Measurements from ENCODE around the gene CHRNA9.

Gene CHRNA9

GRCh38 chr4:40309250-40309774 lies 25.8 kb upstream of the CHRNA9 start:
- DNase-seq (ENCODE audit: low spot score): peak; percentile 78

DNA sequence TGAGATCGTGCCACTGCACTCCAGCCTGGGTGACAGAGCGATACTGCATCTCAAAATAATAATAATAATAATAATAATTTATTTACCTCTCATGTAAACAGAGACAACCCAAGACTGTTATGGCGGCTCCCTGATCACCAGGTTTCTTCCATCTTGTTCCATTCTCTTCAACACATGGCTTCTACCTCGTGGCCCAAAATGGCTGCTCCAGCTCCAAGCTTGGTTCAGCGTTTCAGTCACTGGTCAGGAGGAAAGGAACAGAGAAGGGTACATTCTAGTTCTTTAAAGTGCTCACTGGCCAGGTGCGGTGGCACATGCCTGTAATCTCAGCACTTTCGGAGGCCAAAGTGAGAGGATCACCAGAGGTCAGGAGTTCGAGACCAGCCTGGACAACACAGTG lies 24.9 kb upstream of the CHRNA9 start:
- no peak for DNase-seq (ENCODE audit: low spot score)

- DNase-seq (ENCODE audit: low spot score): no peak
Observed at GRCh38 chr4:40311811-40312346, 23.3 kb upstream of the CHRNA9 start.

DNA sequence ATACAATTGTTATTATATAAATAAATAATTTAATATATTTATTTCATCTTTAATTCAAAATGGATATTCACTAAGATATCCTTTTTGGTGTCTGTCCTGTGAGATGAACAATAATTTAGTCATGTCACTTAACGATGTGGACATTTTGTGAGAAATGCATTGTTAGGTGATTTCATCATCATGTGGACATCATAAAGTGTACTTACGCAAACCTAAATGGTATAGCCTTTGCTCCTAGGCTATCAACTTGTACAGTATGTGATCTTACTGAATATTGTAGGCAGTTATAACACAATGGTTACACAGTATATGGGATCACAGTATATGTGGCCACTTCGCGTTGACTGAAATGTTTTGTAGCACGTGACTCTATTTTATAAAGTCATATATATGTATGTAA lies 20.2 kb upstream of the CHRNA9 start:
- no peak for DNase-seq (ENCODE audit: low spot score)

GRCh38 chr4:40316333-40316781 lies 18.8 kb upstream of the CHRNA9 start:
- peak; percentile 78 for DNase-seq (ENCODE audit: low spot score)

DNA sequence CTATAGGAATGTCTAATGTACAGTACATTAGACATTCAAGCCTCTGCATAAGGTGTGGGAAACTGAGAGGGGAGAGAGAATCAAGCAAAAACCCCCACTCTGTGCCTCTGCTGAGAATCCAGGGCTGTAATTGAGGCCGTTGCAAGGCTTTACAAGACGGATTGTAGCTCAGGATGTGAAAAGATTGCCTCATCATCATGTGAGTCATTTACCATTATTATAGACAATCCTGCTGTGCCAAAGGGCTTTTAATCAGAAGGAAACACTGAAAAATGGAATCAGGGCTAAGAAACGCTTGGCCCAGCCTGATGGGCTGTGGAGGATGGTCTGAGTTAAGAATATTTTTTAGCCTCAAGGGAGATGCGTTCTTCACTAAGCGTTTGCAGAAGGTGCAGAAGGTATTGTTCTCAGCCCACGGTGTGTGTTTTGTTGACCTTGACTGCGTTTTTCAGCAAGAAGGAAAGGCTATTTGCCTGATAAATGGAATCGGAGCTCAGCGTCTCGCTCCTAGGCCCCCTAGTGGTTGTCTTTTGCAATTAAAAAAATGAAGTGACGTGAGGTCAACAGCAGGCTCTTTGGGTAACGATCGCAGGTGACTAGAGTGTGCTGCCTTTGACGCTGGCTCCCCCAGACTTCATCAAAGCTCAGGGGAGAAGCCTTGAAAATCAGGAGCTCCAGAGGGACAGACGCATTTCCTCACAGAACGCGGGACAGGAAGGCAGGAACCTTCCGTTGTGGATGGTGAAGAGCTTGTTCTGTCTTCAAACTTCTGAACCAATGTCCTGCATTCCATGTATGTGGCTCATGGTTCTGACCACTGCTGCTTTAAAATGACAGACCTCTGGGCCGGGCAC lies 18.1 kb upstream of the CHRNA9 start:
- peak; percentile 93 for DNase-seq (ENCODE audit: low spot score)

GRCh38 chr4:40317916-40318658 lies 17.0 kb upstream of the CHRNA9 start:
- DNase-seq (ENCODE audit: low spot score): no peak

DNA sequence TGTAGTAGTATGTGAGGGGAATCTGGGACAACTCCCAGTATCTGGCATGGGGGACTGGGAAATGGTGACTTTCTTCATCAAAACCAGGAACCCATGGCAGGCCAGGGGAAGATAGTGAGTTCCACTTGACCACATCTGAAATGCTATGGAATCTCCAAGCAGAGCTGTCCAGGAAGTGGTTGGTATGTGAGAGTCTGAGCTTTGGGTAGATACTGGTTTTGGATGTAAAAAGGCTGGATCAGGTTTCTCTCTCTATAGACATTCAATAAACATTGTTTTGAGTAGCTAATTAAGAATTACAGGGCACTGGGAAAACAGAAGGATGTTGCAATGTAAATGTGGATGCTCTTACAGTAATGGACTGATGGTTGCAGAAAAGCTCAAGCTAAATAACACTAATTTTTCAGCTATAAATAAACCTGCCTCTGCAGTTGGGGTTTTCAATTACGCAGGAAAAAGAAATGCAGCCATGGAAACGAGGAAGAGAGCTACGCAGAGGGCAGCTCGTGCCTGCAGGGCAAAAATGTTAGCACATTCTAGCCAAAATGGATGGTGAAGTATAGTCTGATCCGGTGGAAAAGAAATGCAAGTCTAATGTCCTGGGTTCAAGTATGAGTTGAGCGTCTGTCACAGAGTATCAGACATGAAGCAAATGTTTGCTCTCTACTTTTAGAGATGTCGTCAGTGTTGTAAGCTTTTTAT lies 13.4 kb upstream of the CHRNA9 start:
- no peak for DNase-seq (ENCODE audit: low spot score)

DNA sequence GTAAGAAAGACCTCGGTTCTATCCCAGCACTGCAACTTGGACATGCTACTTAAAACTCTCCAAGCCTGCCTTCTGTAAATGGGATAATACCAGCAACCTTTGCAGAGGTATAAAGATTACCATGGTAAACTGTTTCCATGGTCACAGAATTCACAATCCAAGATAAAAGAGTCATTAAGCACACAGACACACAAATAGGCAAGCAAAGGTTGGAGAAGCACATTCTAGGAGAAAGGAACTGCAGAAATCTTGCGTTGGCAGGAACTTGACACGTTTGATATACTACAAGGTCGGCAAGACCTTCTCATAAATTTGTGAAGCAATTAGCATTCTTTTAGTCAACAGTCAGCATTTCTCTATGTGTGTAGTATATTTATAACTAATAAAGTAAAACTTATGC lies 12.3 kb upstream of the CHRNA9 start:
- DNase-seq (ENCODE audit: low spot score): no peak

- no peak for DNase-seq (ENCODE audit: low spot score)
Observed at GRCh38 chr4:40323866-40324265, 11.3 kb upstream of the CHRNA9 start.

DNA sequence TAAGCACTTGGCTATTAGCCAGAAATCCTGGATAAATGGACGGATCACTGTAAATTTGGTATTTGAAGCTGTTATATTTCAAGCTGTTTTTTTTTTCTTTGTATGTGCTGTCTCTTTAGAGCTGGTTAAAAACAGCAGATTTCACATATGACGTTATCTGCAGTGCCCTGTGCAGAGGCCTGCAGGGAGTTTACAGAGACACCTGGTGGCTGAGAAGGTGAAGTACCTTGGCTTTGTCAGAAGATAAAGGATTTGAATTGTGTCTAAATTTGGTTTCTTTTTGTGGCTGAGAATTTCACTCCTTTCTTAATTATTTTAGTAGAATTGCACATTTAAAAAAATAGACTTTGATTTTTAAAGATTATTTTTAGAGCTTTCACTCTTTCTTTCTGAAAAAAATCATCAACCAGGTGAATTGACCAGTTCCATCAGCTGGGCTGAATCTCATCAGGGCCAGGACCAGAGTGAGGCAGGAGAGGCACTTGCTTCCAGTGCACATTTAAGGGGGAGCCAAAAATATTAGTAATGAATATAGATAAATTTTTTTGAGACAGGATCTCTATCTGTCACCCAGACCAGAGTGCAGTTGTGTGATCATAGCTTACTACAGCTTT lies 9.6 kb upstream of the CHRNA9 start:
- DNase-seq (ENCODE audit: low spot score): peak; percentile 70

- no peak for DNase-seq (ENCODE audit: low spot score)
Observed at GRCh38 chr4:40327340-40327739, 7.8 kb upstream of the CHRNA9 start.

GRCh38 chr4:40328383-40328782 lies 6.8 kb upstream of the CHRNA9 start:
- DNase-seq (ENCODE audit: low spot score): no peak

GRCh38 chr4:40329805-40330204 lies 5.3 kb upstream of the CHRNA9 start:
- DNase-seq (ENCODE audit: low spot score): no peak

DNA sequence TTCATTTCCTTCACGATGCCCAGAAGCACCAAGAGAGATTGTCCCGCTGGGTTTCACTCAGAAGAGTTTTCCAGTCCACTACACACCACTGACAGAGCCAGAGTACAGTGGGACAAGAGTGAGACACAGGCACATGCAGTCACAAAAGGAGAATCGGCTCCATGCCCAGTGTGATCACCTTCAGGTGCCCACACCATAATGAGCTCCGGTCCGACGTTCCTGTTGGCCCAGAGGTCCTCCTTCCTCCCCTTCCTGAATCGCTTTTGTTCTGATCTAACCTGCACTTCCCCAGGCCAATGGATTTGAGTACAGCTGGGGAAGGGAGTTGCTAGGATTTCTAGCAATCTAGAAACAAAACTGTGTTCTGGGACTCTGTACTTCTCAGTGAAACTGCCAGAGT lies 4.6 kb upstream of the CHRNA9 start:
- DNase-seq (ENCODE audit: low spot score): no peak

DNA sequence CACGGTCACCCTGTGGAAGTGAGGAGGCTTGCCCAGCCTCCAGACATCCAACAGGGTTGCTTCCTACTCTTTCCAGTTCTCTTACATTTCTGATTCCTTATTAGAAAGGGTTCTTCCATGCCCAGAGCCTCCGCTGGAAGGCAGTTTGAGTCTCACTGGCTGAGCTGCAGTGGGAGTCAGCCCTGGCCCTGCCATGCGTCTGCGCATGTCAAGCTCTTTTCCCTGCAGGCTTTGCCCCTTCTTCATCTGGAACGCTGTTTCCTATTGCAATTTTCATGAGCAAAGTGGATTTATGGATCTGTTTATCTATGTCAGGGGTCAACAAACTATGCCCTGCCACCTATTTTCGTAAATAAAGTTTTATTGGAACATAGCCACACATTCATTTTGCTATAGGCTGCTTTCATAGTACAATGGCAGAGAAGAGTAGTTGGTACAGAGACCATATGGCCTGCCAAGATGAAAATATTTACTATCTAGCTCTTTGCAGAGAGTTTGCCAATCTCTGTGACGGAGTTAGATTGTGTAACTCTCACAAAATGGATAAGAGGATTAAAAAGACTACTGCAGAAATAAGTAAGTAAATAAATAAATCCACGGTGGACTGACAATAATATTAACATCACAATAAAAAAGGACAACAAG lies 3.9 kb upstream of the CHRNA9 start:
- DNase-seq (ENCODE audit: low spot score): no peak

DNA sequence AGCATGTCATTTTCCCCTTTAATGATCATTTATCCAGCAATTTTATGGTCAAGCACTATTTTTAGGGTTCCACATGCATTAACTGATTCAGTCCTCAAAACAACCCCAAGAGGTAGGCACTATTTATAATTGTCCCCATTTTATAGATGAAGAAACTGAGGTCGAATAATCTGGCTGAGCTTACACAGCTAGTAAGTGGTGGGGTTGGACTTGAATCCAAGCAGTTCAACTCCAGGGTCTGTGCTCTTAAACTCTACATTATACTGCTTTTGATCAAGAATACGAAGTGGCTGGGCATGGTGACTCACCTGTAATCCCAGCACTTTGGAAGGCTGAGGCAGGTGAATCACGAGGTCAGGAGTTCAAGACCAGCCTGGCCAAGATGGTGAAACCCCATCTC lies 3.2 kb upstream of the CHRNA9 start:
- DNase-seq (ENCODE audit: low spot score): no peak

DNA sequence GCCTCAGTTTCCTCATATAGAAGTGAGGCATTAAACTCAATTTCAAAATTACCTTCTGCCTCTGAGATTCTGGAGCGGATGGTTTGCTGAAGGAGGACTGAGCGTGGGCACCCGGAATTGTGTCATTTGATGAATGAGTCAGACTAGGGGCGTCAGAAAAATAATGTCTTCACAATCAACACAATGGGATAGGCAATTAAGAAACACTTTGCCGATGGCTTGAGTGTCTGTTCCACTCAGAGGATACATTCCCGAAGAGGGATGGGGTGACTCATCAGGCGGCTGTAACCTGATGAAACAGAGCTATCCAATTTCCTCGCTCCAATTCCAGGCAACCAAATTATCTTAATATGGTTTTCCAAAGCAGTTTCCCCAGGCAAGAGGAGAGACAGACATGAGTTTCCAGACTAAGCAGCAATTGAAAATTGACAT lies 1.2 kb upstream of the CHRNA9 start:
- peak; percentile 37 for DNase-seq (ENCODE audit: low spot score)

- DNase-seq (ENCODE audit: low spot score): no peak
Observed at GRCh38 chr4:40335525-40335894, 377 bp downstream of the CHRNA9 start.

DNA sequence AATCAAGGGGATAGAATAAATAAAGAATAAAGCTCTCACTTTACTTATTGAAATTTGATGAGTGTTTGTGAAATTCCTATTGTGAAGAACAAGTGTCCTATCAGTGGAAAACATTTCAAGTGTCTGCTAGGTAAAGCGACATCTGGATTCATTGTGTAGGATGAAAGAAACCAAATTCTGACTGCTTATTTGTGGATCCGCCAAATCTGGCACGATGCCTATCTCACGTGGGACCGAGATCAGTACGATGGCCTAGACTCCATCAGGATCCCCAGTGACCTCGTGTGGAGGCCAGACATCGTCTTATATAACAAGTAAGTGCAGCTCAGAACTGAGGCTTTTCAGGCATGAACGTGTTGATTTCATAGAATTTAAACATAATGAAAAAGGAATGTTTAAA lies 1.9 kb downstream of the CHRNA9 start:
- no peak for DNase-seq (ENCODE audit: low spot score)

DNA sequence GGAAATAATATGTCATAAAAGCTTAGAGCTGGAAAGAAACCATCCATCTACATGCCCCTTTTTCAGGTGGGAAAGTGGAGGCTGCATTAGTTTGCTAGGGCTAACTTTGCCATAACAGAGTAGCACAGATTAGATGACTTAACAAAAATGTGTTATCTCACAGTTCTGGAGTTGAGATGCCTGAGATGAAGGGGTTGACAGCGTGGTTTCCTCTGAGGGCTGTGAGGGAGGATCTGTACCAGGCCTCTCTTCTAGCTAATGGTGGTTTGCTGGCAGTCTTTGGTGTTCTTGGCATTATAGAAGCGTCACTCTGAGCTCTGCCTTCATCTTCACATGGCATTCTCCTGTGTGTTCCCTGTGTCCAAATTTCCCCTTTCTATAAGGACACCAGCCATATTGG lies 2.4 kb downstream of the CHRNA9 start:
- no peak for DNase-seq (ENCODE audit: low spot score)
